GM12875 (cell line): ENCODE measurements around the gene CCDC63.

ENCODE experiments used
- H3K4me3 ChIP-seq: one replicate; pipeline ENCODE4 v1.5.1; 2011; ENCODE audit warnings: low read depth, low read length, control low read depth
- TF ChIP-seq, protein P1 (sequence below): IDR thresholded peaks from 2 replicates; pipeline ENCODE4 v1.5.1; 2011; ENCODE audit warnings: low read depth, mild to moderate bottlenecking, control low read depth, inconsistent platforms, low read length, moderate library complexity, borderline replicate concordance; ENCODE audit not compliant: insufficient read depth

The CCDC63 gene

GRCh38 chr12:110919720-110920119, 72.9 kb downstream of the CCDC63 start:
- TF ChIP-seq, protein P1, sequence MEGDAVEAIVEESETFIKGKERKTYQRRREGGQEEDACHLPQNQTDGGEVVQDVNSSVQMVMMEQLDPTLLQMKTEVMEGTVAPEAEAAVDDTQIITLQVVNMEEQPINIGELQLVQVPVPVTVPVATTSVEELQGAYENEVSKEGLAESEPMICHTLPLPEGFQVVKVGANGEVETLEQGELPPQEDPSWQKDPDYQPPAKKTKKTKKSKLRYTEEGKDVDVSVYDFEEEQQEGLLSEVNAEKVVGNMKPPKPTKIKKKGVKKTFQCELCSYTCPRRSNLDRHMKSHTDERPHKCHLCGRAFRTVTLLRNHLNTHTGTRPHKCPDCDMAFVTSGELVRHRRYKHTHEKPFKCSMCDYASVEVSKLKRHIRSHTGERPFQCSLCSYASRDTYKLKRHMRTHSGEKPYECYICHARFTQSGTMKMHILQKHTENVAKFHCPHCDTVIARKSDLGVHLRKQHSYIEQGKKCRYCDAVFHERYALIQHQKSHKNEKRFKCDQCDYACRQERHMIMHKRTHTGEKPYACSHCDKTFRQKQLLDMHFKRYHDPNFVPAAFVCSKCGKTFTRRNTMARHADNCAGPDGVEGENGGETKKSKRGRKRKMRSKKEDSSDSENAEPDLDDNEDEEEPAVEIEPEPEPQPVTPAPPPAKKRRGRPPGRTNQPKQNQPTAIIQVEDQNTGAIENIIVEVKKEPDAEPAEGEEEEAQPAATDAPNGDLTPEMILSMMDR, result no peak
- H3K4me3 ChIP-seq, result no peak overlapping the region

DNA sequence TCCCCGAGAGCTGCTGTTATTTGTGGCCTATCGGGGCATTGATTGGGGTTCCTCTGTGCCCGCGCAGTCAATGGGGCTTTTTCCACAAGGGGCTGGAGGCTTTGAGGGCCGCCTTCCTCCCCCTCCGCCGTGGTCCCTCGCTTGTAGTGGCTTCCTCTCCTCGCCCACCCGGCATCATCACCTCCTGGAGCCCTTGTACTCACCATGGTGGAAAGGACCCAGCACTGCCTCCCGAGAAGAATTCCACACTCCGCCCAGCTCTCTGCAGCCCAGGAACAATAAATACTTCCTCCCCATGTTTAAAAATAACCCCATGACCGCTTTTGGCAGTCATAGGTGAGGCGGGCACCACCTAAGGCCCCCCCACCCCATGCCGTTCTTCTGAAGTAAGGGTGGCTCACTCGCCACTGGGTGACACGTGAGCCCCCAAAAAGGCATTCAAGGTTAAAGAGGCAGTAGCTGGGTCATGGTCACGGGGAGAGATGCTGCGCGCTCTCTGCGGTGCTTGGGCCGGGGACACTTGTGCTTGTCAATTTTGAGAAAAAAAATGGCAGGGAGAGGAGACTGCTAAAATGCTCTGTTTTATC, 73.6 kb downstream of the CCDC63 start, which contains the start of gene MYL2:
Gene MYL2, minus strand, starts transcription at position 256 of the 587 bp plus-strand sequence. Its CDS starts 50 bp downstream, at position 206.
- no peak within 1 kb of the TSS for H3K4me3 ChIP-seq
- TF ChIP-seq, protein P1, result no peak

DNA sequence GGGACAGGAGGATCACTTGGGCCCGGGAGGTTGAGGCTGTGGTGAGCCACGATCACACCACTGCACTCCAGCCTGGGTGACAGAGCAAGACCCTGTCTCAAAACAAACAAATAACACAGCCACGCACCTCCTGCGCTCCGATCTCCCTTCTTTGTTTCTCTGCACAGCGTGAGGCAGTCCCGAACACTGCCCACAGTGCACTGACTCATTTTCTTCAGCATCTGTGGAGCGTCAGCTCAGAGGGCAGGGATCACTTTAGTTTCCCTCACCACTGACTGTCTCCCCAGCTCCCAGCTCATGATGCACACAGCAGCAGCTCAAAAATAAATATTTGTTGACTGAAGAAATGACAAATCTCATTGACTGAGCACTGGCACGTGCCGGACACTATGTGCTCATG, 74.5 kb downstream of the CCDC63 start:
- TF ChIP-seq, protein P1, result no peak
- no peak overlapping the region for H3K4me3 ChIP-seq

DNA sequence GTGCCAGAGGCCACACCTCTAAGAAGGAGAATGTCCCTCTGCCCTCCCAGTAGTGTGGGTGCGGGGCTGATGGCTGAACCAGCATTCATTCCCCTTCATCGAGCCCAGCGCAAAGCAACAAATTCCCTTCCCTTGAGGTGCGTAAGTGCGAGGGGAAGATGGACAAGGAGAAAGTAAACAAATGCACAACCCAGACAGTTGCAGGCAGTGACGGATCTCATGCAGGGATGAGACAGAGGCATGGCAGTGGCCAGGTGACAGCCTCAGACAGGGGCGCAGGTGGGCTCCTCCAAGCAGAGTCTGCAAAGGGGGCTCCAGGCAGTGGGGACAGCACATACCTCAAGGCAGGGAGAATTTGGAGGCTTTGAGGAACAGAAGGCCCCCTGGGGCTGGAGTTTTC, 75.9 kb downstream of the CCDC63 start:
- no peak overlapping the region for H3K4me3 ChIP-seq
- TF ChIP-seq, protein P1, result no peak

DNA sequence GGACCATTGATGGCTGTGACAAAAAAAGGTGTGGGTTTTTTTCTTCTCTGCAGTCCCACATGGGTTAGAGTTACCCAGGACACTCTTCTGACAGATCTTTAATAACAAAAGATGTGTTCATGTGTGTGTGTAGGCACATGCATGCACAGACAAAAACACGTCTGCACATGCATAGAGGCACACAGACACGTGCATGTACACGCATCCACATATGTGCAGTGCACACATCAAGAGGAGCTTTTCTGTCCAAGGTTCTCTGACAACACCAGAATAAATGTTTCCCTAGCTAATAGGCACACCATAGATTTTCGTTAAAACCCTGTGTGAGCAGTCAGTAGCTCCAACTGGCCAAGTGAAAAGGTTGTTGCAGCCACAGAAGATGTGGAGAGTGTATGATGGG, 76.4 kb downstream of the CCDC63 start:
- TF ChIP-seq, protein P1, result no peak
- H3K4me3 ChIP-seq, result no peak overlapping the region

DNA sequence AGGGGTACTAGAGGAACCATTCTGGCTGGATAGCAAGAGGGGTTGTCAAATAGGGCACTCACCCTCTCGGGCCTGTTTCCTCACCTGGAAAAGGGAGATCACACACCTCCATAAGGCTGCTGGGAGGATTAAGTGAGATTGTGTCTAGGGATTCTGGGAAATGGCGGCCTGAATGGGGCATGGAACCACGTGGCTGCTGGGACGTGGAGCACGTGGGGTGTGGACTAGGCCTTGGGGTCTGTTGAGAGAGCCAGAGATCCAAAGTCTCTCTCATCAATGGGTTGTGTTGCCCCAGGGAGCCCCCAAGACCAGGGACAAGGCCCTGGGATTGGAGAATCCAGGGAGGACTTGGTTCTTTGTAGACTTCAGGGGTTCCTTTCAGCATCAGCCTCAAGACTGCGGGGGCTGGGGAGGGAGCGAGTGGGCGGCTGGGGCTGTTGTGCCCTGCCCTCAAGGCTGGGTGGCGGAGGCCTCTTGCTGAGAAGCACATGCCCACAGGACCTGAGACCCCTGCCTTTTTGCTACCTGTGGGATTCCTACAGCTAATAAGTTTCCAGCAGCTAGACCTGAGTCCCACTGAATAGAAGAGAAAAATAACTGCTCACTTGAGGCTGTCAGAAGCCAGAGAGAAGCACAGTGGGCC, 77.0 kb downstream of the CCDC63 start:
- TF ChIP-seq, protein P1, result no peak
- no peak overlapping the region for H3K4me3 ChIP-seq

GRCh38 chr12:110927546-110927945, 80.8 kb downstream of the CCDC63 start:
- TF ChIP-seq, protein P1, result no peak
- no peak overlapping the region for H3K4me3 ChIP-seq
